ENCODE data around the gene GUK1. TPM values are rescaled to one million over a fixed set of nuclear protein-coding genes. Genes with fewer than 3 reads are reported as not detected.

The GUK1 gene
- total RNA-seq, 1 experiment from 2014 or later: 268 TPM

Other genes starting within 250 kb of the GUK1 start
- 0.57 and 1.8 TPM in 2 replicates for gene WNT9A, start 192.3 kb upstream of the GUK1 start, total RNA-seq (2014; rRNA removed; shearing (Covaris generic))
- gene WNT3A, start 133.3 kb upstream of the GUK1 start, total RNA-seq (2014; rRNA removed; shearing (Covaris generic)): not detected in 2 replicates
- gene ARF1, start 57.6 kb upstream of the GUK1 start, total RNA-seq (2014; rRNA removed; shearing (Covaris generic)): 122 and 144 TPM in 2 replicates
- gene C1orf35, start 37.0 kb upstream of the GUK1 start, total RNA-seq (2014; rRNA removed; shearing (Covaris generic)): 14.8 and 19.9 TPM in 2 replicates
- gene MRPL55, start 31.0 kb upstream of the GUK1 start, total RNA-seq (2014; rRNA removed; shearing (Covaris generic)): 88.6 and 137 TPM in 2 replicates
- gene GJC2, start 9.7 kb downstream of the GUK1 start, total RNA-seq (2014; rRNA removed; shearing (Covaris generic)): 0.17 and 0.60 TPM in 2 replicates
- 3.5 and 5.1 TPM in 2 replicates for gene IBA57, start 25.5 kb downstream of the GUK1 start, total RNA-seq (2014; rRNA removed; shearing (Covaris generic))
- 2.2 and 4.1 TPM in 2 replicates for gene OBSCN, start 67.8 kb downstream of the GUK1 start, total RNA-seq (2014; rRNA removed; shearing (Covaris generic))

All from Daoy (cell line).